ES-I3 (cell line): ENCODE data around the gene TMTC2.
A peak's percentile ranks its signal among the peaks of the same experiment; 100 is the strongest.

ENCODE experiments used
- H3K36me3 ChIP-seq: 2 replicates; pipeline ENCODE4 v1.6.1; 2013; ENCODE audit warnings: mild to moderate bottlenecking, low read length, control low read depth, moderate library complexity; ENCODE audit not compliant: insufficient read depth
- H3K4me1 ChIP-seq: 2 replicates; pipeline ENCODE4 v1.6.1; 2013; ENCODE audit warnings: mild to moderate bottlenecking, control low read depth, low read length; ENCODE audit not compliant: insufficient read depth
- H3K9ac ChIP-seq: 2 replicates; pipeline ENCODE4 v1.6.1; 2013; ENCODE audit warnings: low read depth, mild to moderate bottlenecking, low read length, moderate library complexity
- H3K9me3 ChIP-seq: 2 replicates; pipeline ENCODE4 v1.6.1; 2013; ENCODE audit warnings: mild to moderate bottlenecking, low read length, moderate library complexity; ENCODE audit not compliant: control insufficient read depth, insufficient read depth

TMTC2 gene

DNA sequence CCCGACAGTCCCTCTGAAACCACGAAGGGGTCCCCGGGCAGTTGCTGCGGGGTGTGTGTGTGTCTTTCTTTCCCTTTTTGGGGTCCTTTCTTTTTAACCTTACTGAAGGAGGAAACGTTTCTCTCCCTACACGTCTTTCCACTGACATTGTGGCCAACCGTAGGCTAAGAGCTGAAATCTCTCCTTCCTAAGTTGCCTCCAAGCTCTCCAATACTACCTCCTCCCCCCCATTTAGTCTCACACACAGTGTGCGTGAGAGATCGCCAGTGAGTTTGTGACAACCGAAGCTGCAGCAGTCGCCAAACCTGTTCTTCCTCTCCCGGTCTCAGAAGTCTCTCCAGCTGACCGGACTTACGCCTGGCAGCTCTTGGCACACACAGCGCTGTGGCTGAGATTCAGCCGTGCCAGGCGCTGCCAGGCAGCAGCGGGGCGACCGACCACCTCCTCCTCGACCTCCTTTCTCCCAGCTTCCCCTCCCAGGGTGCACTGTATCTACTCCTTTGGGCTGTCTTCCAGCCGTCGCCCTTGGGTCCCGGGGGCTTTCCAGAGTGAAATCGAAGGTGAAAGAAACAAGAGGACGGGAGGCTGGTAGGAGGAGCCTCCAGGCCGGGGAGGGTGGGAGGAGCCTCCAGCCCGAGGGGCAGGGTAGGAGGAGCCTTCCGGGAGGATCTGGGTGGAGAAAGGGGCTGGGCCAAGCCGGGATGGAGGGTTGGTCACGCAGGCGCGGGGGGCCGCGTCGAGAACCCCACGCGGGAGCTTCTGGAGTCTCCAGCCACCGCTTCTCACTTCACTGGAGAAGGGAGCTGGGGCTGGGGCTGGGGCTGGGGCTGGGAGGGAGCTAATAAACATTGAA lies at the start of gene TMTC2:
TSS of gene TMTC2 (plus strand) at position 739 of the 853 bp plus-strand sequence.
- no peaks in the 10 kb centered on the region for H3K9me3 ChIP-seq
- no peaks in the 10 kb centered on the region for H3K36me3 ChIP-seq
- H3K9ac ChIP-seq = peak within 1 kb of the TSS; percentile 93
- H3K4me1 ChIP-seq = no peaks in the 10 kb centered on the region

GRCh38 chr12:82638324-82638723 lies 48.4 kb upstream of the TMTC2 start:
- Histone ChIP-seq H3K36me3 (no peaks in the 10 kb centered on the region), H3K9me3 (no peaks in the 10 kb centered on the region), H3K9ac (no peak overlapping the region), H3K4me1 (no peaks in the 10 kb centered on the region)

DNA sequence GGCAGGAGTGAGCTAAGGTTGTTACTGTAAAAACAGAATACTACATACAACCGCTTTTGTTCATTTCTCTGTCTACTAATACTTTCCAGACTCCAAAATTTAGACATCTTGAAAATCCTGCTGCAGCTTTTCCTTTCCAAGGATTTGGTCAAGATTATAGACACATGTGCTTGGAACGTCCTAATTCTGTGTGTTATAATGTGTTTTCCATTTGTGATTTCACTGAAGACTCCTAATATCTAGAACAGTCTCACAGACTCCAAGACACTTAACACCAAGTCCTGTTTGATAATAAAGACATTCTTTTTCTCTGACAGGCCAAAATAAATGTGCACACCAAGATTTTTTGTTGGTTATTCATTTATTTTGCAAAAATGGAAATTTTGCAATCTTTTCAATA lies 41.8 kb upstream of the TMTC2 start:
- Histone ChIP-seq H3K9ac (no peak overlapping the region), H3K4me1 (no peaks in the 10 kb centered on the region), H3K36me3 (no peaks in the 10 kb centered on the region), H3K9me3 (no peaks in the 10 kb centered on the region)

DNA sequence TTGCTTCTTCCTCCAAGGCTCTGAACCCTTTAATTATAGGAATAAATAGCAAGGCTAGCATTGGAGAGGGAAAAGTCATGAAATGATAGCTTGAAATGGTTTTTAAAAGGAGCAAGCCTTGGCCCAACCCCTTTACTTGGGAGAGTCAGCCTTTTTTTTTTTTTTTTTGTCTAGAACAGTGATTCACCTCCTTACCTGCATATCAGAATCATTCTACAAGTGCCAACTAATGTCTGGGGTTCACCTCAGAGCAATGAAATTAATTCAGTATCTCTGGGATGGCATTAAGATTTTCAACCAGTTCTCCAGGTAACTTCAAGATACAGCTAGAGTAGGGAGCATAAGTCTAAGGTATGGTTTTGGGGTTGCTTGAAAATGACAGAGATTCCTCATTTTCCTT lies 41.3 kb upstream of the TMTC2 start:
- H3K9me3 ChIP-seq = no peaks in the 10 kb centered on the region

GRCh38 chr12:82647853-82648252 lies 38.9 kb upstream of the TMTC2 start:
- no peak overlapping the region for H3K9ac ChIP-seq
- no peaks in the 10 kb centered on the region for H3K36me3 ChIP-seq
- no peaks in the 10 kb centered on the region; the same call in 1 of the 2 replicates for H3K4me1 ChIP-seq
- H3K9me3 ChIP-seq = no peaks in the 10 kb centered on the region

More for the DNA sequence above, 41.3 kb upstream of the TMTC2 start:
- H3K9ac ChIP-seq = no peak overlapping the region
- no peaks in the 10 kb centered on the region for H3K4me1 ChIP-seq
- no peaks in the 10 kb centered on the region for H3K36me3 ChIP-seq

GRCh38 chr12:82648259-82648909 lies 38.3 kb upstream of the TMTC2 start:
- Histone ChIP-seq H3K9ac (no peak overlapping the region), H3K4me1 (no peaks in the 10 kb centered on the region; the same call in 1 of the 2 replicates), H3K9me3 (no peaks in the 10 kb centered on the region), H3K36me3 (no peaks in the 10 kb centered on the region)

DNA sequence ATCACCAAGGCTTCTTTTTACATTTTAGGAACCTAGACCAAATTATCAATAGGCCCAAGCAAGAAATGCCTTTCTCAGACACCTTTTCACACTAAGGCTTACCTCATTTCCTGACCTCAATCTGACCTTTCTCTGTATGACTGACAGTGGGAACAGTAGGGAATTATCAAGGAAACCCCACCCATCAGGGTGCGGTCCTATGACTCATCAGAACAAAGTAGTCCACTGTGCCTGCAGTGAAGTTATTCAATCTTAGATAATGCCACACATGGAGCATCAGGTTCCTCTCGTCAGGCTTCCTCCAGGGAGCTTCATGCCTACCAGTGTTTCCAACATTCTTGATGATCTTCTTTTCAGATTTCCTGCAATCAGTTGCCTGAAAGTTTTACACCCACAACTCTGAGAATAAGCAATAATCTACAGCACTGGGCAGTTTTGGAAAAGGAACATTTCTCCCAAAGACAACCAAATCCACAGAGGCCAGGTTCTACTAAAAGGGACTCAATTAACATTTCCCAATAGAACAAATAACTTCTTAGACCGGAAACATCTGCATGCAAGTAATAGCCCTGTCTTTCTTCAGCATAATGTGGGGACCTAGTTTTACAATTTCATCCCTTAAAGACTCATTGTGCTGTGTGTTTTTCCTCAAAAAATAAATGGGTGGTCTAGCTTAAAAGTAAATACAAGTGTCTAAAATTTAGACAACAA lies 35.9 kb upstream of the TMTC2 start:
- Histone ChIP-seq H3K36me3 (no peaks in the 10 kb centered on the region), H3K9me3 (no peaks in the 10 kb centered on the region; the same call in 1 of the 2 replicates), H3K9ac (no peak overlapping the region), H3K4me1 (no peaks in the 10 kb centered on the region; the same call in 1 of the 2 replicates)

DNA sequence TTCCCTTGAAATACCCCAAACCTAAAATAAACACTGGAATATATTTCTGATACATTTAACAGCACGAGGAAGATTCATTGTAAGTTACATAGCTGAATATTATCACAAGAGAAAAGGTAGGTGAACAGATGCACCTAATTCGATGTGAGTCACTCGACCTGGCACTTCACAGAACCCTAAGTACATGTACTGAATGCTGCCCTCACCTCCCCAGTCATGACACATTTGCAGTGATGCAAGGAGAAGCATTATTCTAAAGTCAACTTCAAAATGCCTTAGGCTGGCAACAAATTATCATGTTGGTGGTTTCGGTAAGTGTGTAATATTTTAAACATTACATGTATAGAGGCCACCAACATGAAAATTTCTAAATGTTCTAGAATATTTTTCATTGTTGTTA lies 35.2 kb upstream of the TMTC2 start:
- no peaks in the 10 kb centered on the region; the same call in 1 of the 2 replicates for H3K9me3 ChIP-seq
- H3K36me3 ChIP-seq = no peaks in the 10 kb centered on the region
- H3K4me1 ChIP-seq = no peaks in the 10 kb centered on the region; the same call in 1 of the 2 replicates
- H3K9ac ChIP-seq = no peak overlapping the region

DNA sequence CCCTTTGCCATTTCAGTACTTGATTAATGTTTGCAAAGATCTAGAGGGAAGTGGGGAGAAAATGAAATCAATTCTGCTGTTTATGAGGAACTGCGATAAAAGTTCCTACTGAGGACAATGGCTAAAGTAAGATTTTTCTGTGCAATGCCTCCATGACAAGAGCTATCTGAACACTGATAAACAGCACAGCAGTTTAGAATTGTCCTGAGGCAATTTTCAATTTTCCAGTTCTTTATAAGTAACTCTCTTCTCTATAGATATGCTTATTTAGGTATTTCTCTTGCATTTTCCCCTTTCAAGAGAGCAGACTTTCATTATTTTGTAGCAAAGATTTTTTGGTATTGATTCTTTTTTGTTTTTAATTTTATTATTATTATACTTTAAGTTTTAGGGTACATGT lies 34.6 kb upstream of the TMTC2 start:
- no peaks in the 10 kb centered on the region for H3K36me3 ChIP-seq
- H3K9me3 ChIP-seq = no peaks in the 10 kb centered on the region; the same call in 1 of the 2 replicates
- H3K4me1 ChIP-seq = no peaks in the 10 kb centered on the region; the same call in 1 of the 2 replicates
- H3K9ac ChIP-seq = no peak overlapping the region

DNA sequence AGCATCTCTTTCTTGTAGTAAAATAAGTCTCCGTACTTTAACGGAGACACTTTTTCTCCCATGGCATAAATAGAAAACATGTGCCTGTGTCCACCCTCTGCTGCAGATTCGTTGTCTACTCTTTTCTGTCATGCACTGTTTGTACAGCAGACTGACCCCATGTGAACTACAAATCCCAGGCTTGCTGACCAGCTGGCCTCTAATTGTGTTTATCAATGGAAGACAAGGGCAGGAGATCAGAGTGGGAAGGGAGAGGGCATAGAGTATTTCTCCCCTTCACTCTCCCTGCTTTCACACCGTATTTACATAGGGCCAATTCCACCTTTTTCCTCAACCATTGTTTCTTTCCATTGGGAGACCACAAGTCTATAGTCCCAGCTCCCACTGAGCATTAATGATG lies 31.0 kb upstream of the TMTC2 start:
- Histone ChIP-seq H3K9ac (no peak overlapping the region), H3K36me3 (no peaks in the 10 kb centered on the region), H3K4me1 (no peaks in the 10 kb centered on the region; the same call in 1 of the 2 replicates), H3K9me3 (no peaks in the 10 kb centered on the region; the same call in 1 of the 2 replicates)

DNA sequence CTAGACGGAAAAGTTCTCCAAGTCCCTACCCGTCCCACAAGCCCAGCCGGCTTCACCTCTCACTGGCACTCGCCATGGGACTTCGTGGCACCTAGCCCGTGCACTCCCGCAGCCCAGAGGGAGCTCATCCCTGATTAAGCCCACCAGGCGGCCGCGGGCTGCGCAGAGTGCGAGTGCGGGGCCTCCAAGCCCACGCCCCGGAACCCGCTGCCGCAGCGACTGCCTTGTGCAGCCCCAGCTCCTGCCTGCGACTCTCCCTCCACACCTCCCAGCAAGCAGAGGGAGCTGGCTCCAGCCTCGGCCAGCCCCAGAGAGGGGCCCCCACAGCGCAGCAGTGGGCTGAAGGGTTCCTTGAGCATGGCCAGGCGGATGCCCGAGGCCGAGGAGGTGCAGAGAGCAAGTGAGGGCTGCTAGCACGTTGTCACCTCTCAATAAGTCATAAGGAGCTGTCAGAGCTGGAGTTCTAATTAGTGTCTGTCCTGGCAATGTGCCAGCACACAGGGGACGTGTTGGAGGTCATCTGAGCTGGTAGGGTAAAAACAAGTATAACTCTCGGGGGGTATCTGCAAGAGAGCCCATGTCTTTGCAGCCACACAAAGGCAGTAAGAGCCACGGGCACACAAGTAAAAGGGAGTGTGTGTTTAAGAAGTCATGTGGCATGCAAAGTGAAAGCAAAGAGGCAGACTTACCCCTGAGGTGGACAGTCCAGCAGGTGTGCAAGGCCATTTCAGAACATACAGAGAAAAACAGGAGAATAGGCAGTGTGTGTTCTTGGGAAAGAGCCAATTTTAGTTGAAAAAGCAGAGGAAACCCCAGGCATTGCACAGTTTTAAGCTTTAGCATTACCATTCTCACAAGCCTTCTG lies 27.1 kb upstream of the TMTC2 start:
- Histone ChIP-seq H3K4me1 (peaks cover 9% of the 10 kb centered on the region; the same call in 1 of the 2 replicates), H3K36me3 (no peaks in the 10 kb centered on the region), H3K9ac (no peak overlapping the region), H3K9me3 (no peaks in the 10 kb centered on the region; the same call in 1 of the 2 replicates)

DNA sequence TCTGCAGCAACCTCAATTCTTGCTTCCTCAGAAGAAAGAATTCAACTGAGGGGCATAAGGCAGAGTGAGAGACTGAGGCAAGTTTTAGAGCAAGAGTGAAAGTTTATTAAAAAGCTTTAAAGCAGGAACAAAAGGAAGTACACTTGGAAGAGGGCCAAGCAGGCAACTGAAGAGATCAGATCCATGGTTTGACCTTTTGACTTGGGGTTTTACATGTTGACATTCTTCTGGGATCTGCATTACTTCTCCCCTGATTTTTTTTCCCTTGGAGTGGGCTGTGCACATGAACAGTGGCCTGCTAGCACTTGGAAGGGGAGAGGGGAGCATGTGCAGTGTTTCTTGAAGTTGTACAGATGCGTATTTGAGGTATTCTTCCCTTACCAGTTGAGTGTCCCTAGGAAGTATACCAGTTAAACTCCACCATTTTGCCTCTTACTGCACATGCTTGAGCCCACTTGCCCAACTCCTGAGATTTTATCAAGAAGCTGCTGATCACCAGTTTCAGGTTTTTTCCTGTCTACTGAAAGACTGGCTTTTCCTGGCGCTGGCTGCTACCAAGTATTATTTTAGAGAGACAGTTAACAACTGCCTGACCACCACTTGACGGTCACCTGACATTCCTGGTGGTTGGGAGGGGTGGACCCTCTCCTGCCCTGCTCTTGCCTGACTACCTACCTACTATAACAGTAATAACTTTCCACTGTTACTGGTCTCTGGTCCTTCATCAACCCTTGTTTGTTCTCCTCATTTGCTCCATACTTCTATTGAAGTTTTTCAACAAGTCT lies 26.0 kb upstream of the TMTC2 start:
- Histone ChIP-seq H3K9ac (no peak overlapping the region), H3K9me3 (no peaks in the 10 kb centered on the region), H3K36me3 (no peaks in the 10 kb centered on the region), H3K4me1 (peaks cover 11% of the 10 kb centered on the region; the same call in 1 of the 2 replicates)

DNA sequence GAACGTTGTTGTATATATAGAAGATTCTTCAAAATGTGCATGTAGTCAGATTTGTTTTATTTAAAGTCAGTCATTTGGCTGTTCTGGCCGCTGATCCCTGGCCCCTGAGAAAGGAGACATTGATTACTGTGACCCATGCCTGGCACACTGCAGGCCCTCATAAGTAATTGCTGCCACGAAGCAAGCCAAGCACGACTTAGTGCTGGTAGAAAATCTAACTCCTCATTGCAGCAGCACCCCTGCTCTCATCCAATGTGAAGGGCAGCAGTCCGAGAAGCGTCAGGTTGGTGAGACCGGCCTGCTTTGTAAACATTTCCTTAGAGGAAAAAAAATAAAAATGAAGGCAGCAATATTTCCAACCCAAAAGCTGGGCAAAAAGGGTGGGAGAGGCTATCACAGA lies 22.8 kb upstream of the TMTC2 start:
- no peak overlapping the region for H3K9ac ChIP-seq
- H3K4me1 ChIP-seq = peaks cover 11% of the 10 kb centered on the region; the same call in 1 of the 2 replicates
- no peaks in the 10 kb centered on the region for H3K9me3 ChIP-seq
- H3K36me3 ChIP-seq = no peaks in the 10 kb centered on the region
